8988T (cell line): Measurements from ENCODE around the gene ZFP14.

Experiments
- DNase-seq: peaks from one replicate; pipeline ENCODE4 v3.0.0; 2011

Gene ZFP14

GRCh38 chr19:36378625-36379509 lies at the start of gene ZFP14:
Gene ZFP14, minus strand, starts transcription at chr19:36379201. Its CDS starts 11,309 bp downstream, at chr19:36367892.
- DNase-seq: peak; percentile 99

GRCh38 chr19:36423925-36424324 lies 44.9 kb upstream of the ZFP14 start:
- no peak for DNase-seq

GRCh38 chr19:36421749-36422481 lies 42.9 kb upstream of the ZFP14 start:
- DNase-seq: peak; percentile 63

GRCh38 chr19:36420961-36421748 lies 42.2 kb upstream of the ZFP14 start:
- no peak for DNase-seq

- DNase-seq: peak; percentile 99
These were observed 39.4 kb upstream of the ZFP14 start, which contains the start of gene ZFP82 for GRCh38 chr19:36418287-36419001. Gene ZFP82, minus strand, starts transcription at chr19:36418644. Its CDS starts 8,855 bp downstream, at chr19:36409789.

- DNase-seq: no peak
These were observed 38.8 kb upstream of the ZFP14 start for GRCh38 chr19:36417752-36418286.

GRCh38 chr19:36409841-36410240 lies 30.8 kb upstream of the ZFP14 start:
- DNase-seq: no peak

- DNase-seq: no peak
These were observed 29.1 kb upstream of the ZFP14 start for GRCh38 chr19:36408101-36408500.

- DNase-seq: no peak
These were observed 25.5 kb upstream of the ZFP14 start for GRCh38 chr19:36404498-36404897.

GRCh38 chr19:36401475-36401874 lies 22.5 kb upstream of the ZFP14 start:
- no peak for DNase-seq

- DNase-seq: no peak
These were observed 19.6 kb upstream of the ZFP14 start for GRCh38 chr19:36398571-36398970.

- no peak for DNase-seq
These were observed 14.1 kb upstream of the ZFP14 start for GRCh38 chr19:36392916-36393673.

- DNase-seq: no peak
These were observed 464 bp upstream of the ZFP14 start for GRCh38 chr19:36379510-36379819.

- no peak for DNase-seq
These were observed 1.3 kb downstream of the ZFP14 start for GRCh38 chr19:36377541-36378178.

GRCh38 chr19:36373638-36374156 lies 5.3 kb downstream of the ZFP14 start:
- DNase-seq: no peak

GRCh38 chr19:36371886-36372285 lies 7.1 kb downstream of the ZFP14 start:
- no peak for DNase-seq

GRCh38 chr19:36363845-36364244 lies 15.2 kb downstream of the ZFP14 start:
- no peak for DNase-seq

- no peak for DNase-seq
These were observed 38.1 kb downstream of the ZFP14 start for GRCh38 chr19:36340786-36341372.

- DNase-seq: peak; percentile 84
These were observed 47.4 kb downstream of the ZFP14 start for GRCh38 chr19:36331353-36332228.
